ENCODE measurements around the gene GABRA1.

GRCh38 chr5:161865510-161865909 lies 17.6 kb downstream of the GABRA1 start:
- TF ChIP-seq CTCF (IDR thresholded peaks at IDR 0.05) = no peak
- TF ChIP-seq POLR2A (IDR thresholded peaks at IDR 0.05) = no peak
- no peak for TF ChIP-seq EP300 (IDR thresholded peaks at IDR 0.05)
